H1 (cell line): Measurements from ENCODE around the gene TAOK1. TPM values are rescaled to one million over a fixed set of nuclear protein-coding genes. Genes with fewer than 3 reads are reported as not detected.

Experiments
- CTCF ChIA-PET: fragments of 300-600 bp; sonication (Branson Sonifier 250); formaldehyde crosslinking; loops from one replicate; lab custom pipeline; 2021; ENCODE audit not compliant: partially characterized antibody; lab: Charles Lee
- POLR2A ChIA-PET: fragments of 300-600 bp; sonication (Branson Sonifier 250); formaldehyde crosslinking; loops from one replicate; lab custom pipeline; 2021; ENCODE audit warnings: inconsistent platforms; ENCODE audit not compliant: partially characterized antibody; lab: Charles Lee
- DNase-seq, 2 experiments: peaks; one replicate each; pipeline versions ENCODE4 v3.0.0 to v3.0.0-alpha.2; 2010 to 2022; ENCODE audit warnings: low spot score in 2 of 2, low read depth in 1 of 2, mixed read lengths in 1 of 2
- FAIRE-seq: peaks from 2 replicates; lab custom pipeline; 2011; peaks lifted over from hg19 to GRCh38; lab: Jason Lieb, UNC
- H2AFZ ChIP-seq: 2 replicates; pipeline ENCODE4 v1.8.1; 2012; ENCODE audit warnings: low read length, inconsistent platforms
- H2AK5ac ChIP-seq: 2 replicates; pipeline ENCODE4 v1.6.1; 2013; ENCODE audit warnings: low read depth, low read length
- H2BK120ac ChIP-seq: replicated peaks from 2 replicates; pipeline ENCODE3; 2013; ENCODE audit warnings: low read depth, low read length, inconsistent platforms
- H2BK12ac ChIP-seq: 2 replicates; pipeline ENCODE4 v1.6.1; 2013; ENCODE audit warnings: low read depth, low read length
- H2BK15ac ChIP-seq: 2 replicates; pipeline ENCODE4 v1.6.1; 2013; ENCODE audit warnings: low read length
- H2BK20ac ChIP-seq: 2 replicates; pipeline ENCODE4 v1.6.1; 2013; ENCODE audit warnings: low read length
- H2BK5ac ChIP-seq: 2 replicates; pipeline ENCODE4 v1.6.1; 2013; ENCODE audit warnings: low read depth, low read length
- H3K14ac ChIP-seq: 2 replicates; pipeline ENCODE4 v1.6.1; 2013; ENCODE audit warnings: inconsistent platforms; ENCODE audit not compliant: insufficient read length
- H3K18ac ChIP-seq: 2 replicates; pipeline ENCODE4 v1.6.1; 2013; ENCODE audit warnings: low read length; ENCODE audit errors: extremely low read depth
- H3K23ac ChIP-seq: 2 replicates; pipeline ENCODE4 v1.6.1; 2013; ENCODE audit warnings: inconsistent platforms; ENCODE audit not compliant: insufficient read length
- H3K23me2 ChIP-seq: 2 replicates; pipeline ENCODE4 v1.6.1; 2013; ENCODE audit warnings: low read depth, low read length
- H3K27ac ChIP-seq: 2 replicates; pipeline ENCODE4 v1.6.1; 2011; ENCODE audit warnings: low read depth, low read length, inconsistent platforms
- H3K27me3 ChIP-seq, 4 experiments: replicated peaks in 1 of 4; 1 replicate in 1 of 4; 2 replicates in 3 of 4; pipeline versions ENCODE4 v1.6.1 to v1.8.1; 2011 to 2013; ENCODE audit warnings: low read length in 3 of 4, mild to moderate bottlenecking in 3 of 4, inconsistent platforms in 2 of 4, mixed read lengths in 2 of 4, moderate library complexity in 1 of 4; ENCODE audit not compliant: control insufficient read depth in 3 of 4, insufficient read depth in 3 of 4; ENCODE audit errors: extremely low read depth in 1 of 4
- H3K36me3 ChIP-seq, 4 experiments: 2 replicates each; pipeline versions ENCODE4 v1.6.1 to v1.8.1; 2011 to 2013; ENCODE audit warnings: mild to moderate bottlenecking in 4 of 4, low read length in 3 of 4, moderate library complexity in 2 of 4, control low read depth in 1 of 4, inconsistent platforms in 1 of 4; ENCODE audit not compliant: insufficient read depth in 4 of 4, control insufficient read depth in 2 of 4
- H3K4ac ChIP-seq: replicated peaks from 2 replicates; pipeline ENCODE3; 2013; ENCODE audit warnings: low read length, low read depth, mixed read lengths, inconsistent platforms; ENCODE audit not compliant: insufficient read length
- H3K4me1 ChIP-seq, 4 experiments: replicated peaks in 1 of 4; 1 replicate in 1 of 4; 2 replicates in 3 of 4; pipeline versions ENCODE4 v1.6.1 to v1.8.1; 2011 to 2013; ENCODE audit warnings: low read length in 3 of 4, inconsistent platforms in 2 of 4, mixed read lengths in 1 of 4; ENCODE audit not compliant: insufficient read depth in 4 of 4, control insufficient read depth in 3 of 4
- H3K4me2 ChIP-seq, 2 experiments: 2 replicates each; pipeline versions ENCODE4 v1.6.1 to v1.8.1; 2011 to 2013; ENCODE audit warnings: low read depth in 2 of 2, low read length in 2 of 2, control low read depth in 1 of 2, inconsistent platforms in 1 of 2, mild to moderate bottlenecking in 1 of 2; ENCODE audit not compliant: insufficient read depth in 1 of 2
- H3K4me3 ChIP-seq, 4 experiments: fragments of 200-600, 300-600 bp in 1 of 4; sonication (generic), shearing (Covaris generic), sonication (Bioruptor Twin) in 1 of 4; 2 replicates each; pipeline versions ENCODE4 v1.5.1 to v1.8.1; 2011 to 2016; ENCODE audit warnings: low read length in 4 of 4, low read depth in 3 of 4, control low read depth in 2 of 4, inconsistent platforms in 2 of 4, mild to moderate bottlenecking in 2 of 4, mixed read lengths in 1 of 4, moderate library complexity in 1 of 4; ENCODE audit not compliant: insufficient read depth in 2 of 4; ENCODE audit errors: extremely low read depth in 1 of 4
- H3K56ac ChIP-seq: replicated peaks from 2 replicates; pipeline ENCODE3; 2013; ENCODE audit warnings: low read depth, mild to moderate bottlenecking, mixed read lengths, low read length, inconsistent platforms; ENCODE audit not compliant: insufficient read length
- H3K79me1 ChIP-seq: 2 replicates; pipeline ENCODE4 v1.6.1; 2013; ENCODE audit warnings: low read depth, low read length, control low read depth
- H3K79me2 ChIP-seq, 2 experiments: 2 replicates each; pipeline versions ENCODE4 v1.6.1 to v1.8.1; 2012 to 2013; ENCODE audit warnings: low read length in 2 of 2, mild to moderate bottlenecking in 2 of 2, inconsistent platforms in 1 of 2; ENCODE audit not compliant: insufficient read depth in 2 of 2, control insufficient read depth in 1 of 2
- H3K9ac ChIP-seq, 4 experiments: replicated peaks in 1 of 4; 1 replicate in 1 of 4; 2 replicates in 3 of 4; pipeline versions ENCODE4 v1.6.1 to v1.8.1; 2011 to 2013; ENCODE audit warnings: low read depth in 3 of 4, low read length in 3 of 4, control low read depth in 2 of 4, mild to moderate bottlenecking in 2 of 4, moderate library complexity in 2 of 4, inconsistent platforms in 1 of 4; ENCODE audit errors: extremely low read depth in 1 of 4
- H3K9me3 ChIP-seq, 2 experiments: 2 replicates each; pipeline versions ENCODE4 v1.6.1 to v1.8.1; 2012 to 2013; ENCODE audit warnings: mild to moderate bottlenecking in 2 of 2, moderate library complexity in 2 of 2, control low read depth in 1 of 2, inconsistent platforms in 1 of 2, low read depth in 1 of 2, low read length in 1 of 2, mixed read lengths in 1 of 2; ENCODE audit not compliant: insufficient read depth in 2 of 2
- H4K20me1 ChIP-seq, 2 experiments: replicated peaks in 1 of 2; 2 replicates each; pipeline versions ENCODE3 to v1.8.1; 2011 to 2013; ENCODE audit warnings: inconsistent platforms in 2 of 2, low read length in 2 of 2, mild to moderate bottlenecking in 1 of 2; ENCODE audit not compliant: insufficient read depth in 2 of 2, control insufficient read depth in 1 of 2
- H4K5ac ChIP-seq: 2 replicates; pipeline ENCODE4 v1.6.1; 2013; ENCODE audit warnings: low read length, low read depth, mixed read lengths, inconsistent platforms; ENCODE audit not compliant: insufficient read length
- H4K8ac ChIP-seq: 2 replicates; pipeline ENCODE4 v1.8.0; 2013; ENCODE audit warnings: mild to moderate bottlenecking, moderate library complexity, low read length, inconsistent platforms; ENCODE audit not compliant: insufficient read depth; ENCODE audit errors: extremely low read depth
- H4K91ac ChIP-seq: replicated peaks from 2 replicates; pipeline ENCODE3; 2013; ENCODE audit warnings: low read length, mixed read lengths, inconsistent platforms; ENCODE audit not compliant: insufficient read length
- BCL11A ChIP-seq, 2 experiments: IDR thresholded peaks; one replicate each; pipeline ENCODE4 v1.6.1; 2011; ENCODE audit warnings: low read depth in 2 of 2, low read length in 2 of 2, mild to moderate bottlenecking in 2 of 2
- CHD1 ChIP-seq: IDR thresholded peaks from 2 replicates; pipeline ENCODE4 v1.6.1; 2012; ENCODE audit warnings: low read depth, low read length, improper control_type of control experiment
- CHD2 ChIP-seq: IDR thresholded peaks from 2 replicates; pipeline ENCODE4 v1.6.1; 2012; ENCODE audit warnings: low read length, improper control_type of control experiment
- EGR1 ChIP-seq: IDR thresholded peaks from 2 replicates; pipeline ENCODE4 v1.6.1; 2011; ENCODE audit warnings: low read depth, low read length, borderline replicate concordance
- KDM1A ChIP-seq: fragments of 200-600, 300-600 bp; sonication (generic); IDR thresholded peaks from 2 replicates; pipeline ENCODE4 v1.7.1; 2016; ENCODE audit warnings: mild to moderate bottlenecking, low read length, borderline replicate concordance
- MAFK ChIP-seq: IDR thresholded peaks from 2 replicates; pipeline ENCODE4 v1.6.1; 2012; ENCODE audit warnings: low read depth, mild to moderate bottlenecking, improper control_type of control experiment, low read length
- POU5F1 ChIP-seq: IDR thresholded peaks from 2 replicates; pipeline ENCODE4 v1.6.1; 2011; ENCODE audit warnings: low read depth, mild to moderate bottlenecking, low read length, moderate library complexity
- SUZ12 ChIP-seq: fragments of 200-600 bp; sonication (generic); IDR thresholded peaks from 2 replicates; pipeline ENCODE4 v1.6.1; 2012; ENCODE audit warnings: mild to moderate bottlenecking, inconsistent platforms, low read length, moderate library complexity, mixed read lengths
- TAF1 ChIP-seq: IDR thresholded peaks from 2 replicates; pipeline ENCODE4 v1.6.1; 2011; ENCODE audit warnings: mild to moderate bottlenecking, low read depth, low read length
- TCF12 ChIP-seq: IDR thresholded peaks from 2 replicates; pipeline ENCODE4 v1.6.1; 2011; ENCODE audit warnings: low read depth, mild to moderate bottlenecking, low read length
- TEAD4 ChIP-seq: IDR thresholded peaks from 2 replicates; pipeline ENCODE4 v1.6.1; 2012; ENCODE audit warnings: low read depth, low read length, inconsistent platforms, mixed read lengths
- USF2 ChIP-seq: IDR thresholded peaks from 2 replicates; pipeline ENCODE4 v1.6.1; 2011; ENCODE audit warnings: low read length, improper control_type of control experiment
- WGBS, 2 experiments: shearing (Covaris generic) in 1 of 2; methylation state at CpG; one replicate each; pipeline versions ENCODE4 v1.1.6 to v1.1.7; 2013 to 2015; ENCODE audit warnings: low lambda C conversion rate in 2 of 2, mixed read lengths in 2 of 2, inconsistent platforms in 1 of 2, low coverage in 1 of 2, missing lambda C conversion rate in 1 of 2; ENCODE audit not compliant: insufficient replicate concordance in 2 of 2, insufficient coverage in 1 of 2, insufficient read length in 1 of 2; ENCODE audit errors: extremely low coverage in 1 of 2, missing lambda C conversion rate in 1 of 2; 5-methylcytosine and 5-hydroxymethylcytosine counted together
- polyA plus RNA-seq, 7 experiments: library from polyadenylated mRNA; depleted of rRNA in 3 of 7; stranded (reverse) in 5 of 7; unstranded in 2 of 7; fragments of >200 nt in 5 of 7; fragments of 200-250 nt in 2 of 7; gene quantifications; 1 replicate in 5 of 7; 2 replicates in 1 of 7; 4 replicates in 1 of 7; pipeline versions ENCODE4 v1.2.1 to v1.2.3, GENCODE V29; 2011 to 2013; ENCODE audit warnings: missing spikeins in 2 of 7, mixed read lengths in 2 of 7
- total RNA-seq: library from RNA; stranded (reverse); fragmentation: NEBNext Ultra II Directional; extraction: Animal tissue kit (Norgen Biotek cat#: 25700); gene quantifications from 2 replicates; pipeline ENCODE4 v1.2.1, GENCODE V29; 2021

Gene TAOK1
- total and polyA plus RNA-seq, 2 of the 8 experiments (the other 6 are each of a cell fraction or from before 2014, with no cell fraction given), result 12.2 to 90.6 TPM

GRCh38 chr17:29581583-29582253, 191.6 kb downstream of the TAOK1 start:
- Histone ChIP-seq H3K23me2 (no peaks in the 10 kb centered on the region), H2BK120ac (no peak overlapping the region), H3K9ac (no peak overlapping the region), H3K56ac (no peak overlapping the region), H4K8ac (no peak overlapping the region), H2BK12ac (no peak overlapping the region), H2AK5ac (no peak overlapping the region), H3K27ac (no peak overlapping the region), H3K79me1 (peaks cover 12% of the 10 kb centered on the region), H2AFZ (no peak overlapping the region), H3K4me1 (peaks cover 7 to 16% (median 11%) of the 10 kb centered on the region in 4 experiments; a peak in 6 of 7 replicates), H4K91ac (no peak overlapping the region), H2BK15ac (no peak overlapping the region), H3K4ac (no peak overlapping the region), H4K5ac (no peak overlapping the region), H3K23ac (no peak overlapping the region), H3K79me2 (peaks cover 0 to 20% of the 10 kb centered on the region in 2 experiments; a peak in 2 of 4 replicates), H4K20me1 (peaks cover 3 to 21% of the 10 kb centered on the region in 2 experiments), H3K18ac (no peak overlapping the region), H3K4me2 (no peak overlapping the region), H2BK5ac (0 out of 2 replicates have a peak overlapping the region, but pooled peaks have one; percentile 16), H3K4me3 (no peak overlapping the region), H3K9me3 (no peaks in the 10 kb centered on the region), H3K36me3 (peaks cover 4 to 15% (median 8%) of the 10 kb centered on the region in 4 experiments; a peak in 6 of 8 replicates), H2BK20ac (no peak overlapping the region), H3K14ac (no peak overlapping the region), H3K27me3 (no peaks in the 10 kb centered on the region)
- WGBS, 2 experiments, result 95% methylated on average over 18 of the region's 20 CpGs; no CpG with 5 or more reads in 1 of the 2 experiments
- ChIA-PET CTCF (interaction anchor here (1.0 to 15.3 kb wide), 12 partner anchors 10 to 512 kb away, joined by 3 to 193 read pairs (median 5); partner anchors contain the start of genes ABHD15, ANKRD13B, CORO6 and TP53I13), POLR2A (interaction anchor here (1.2 to 5.1 kb wide), 3 partner anchors 8 to 14 kb away, joined by 3 to 19 read pairs (median 4); partner anchors contain the start of gene ANKRD13B)
- FAIRE-seq (no peak), DNase-seq (no peak)
- TF ChIP-seq CHD1 (no peak), MAFK (no peak), CHD2 (no peak), TCF12 (no peak), BCL11A (IDR thresholded peaks at IDR 0.05; ENCODE audit: low read depth in 2 of 2, low read length in 2 of 2) (no peak), SUZ12 (no peak), TAF1 (no peak), EGR1 (no peak), KDM1A (no peak), TEAD4 (no peak), POU5F1 (no peak), USF2 (no peak)
